AG04449 (cell line): ENCODE data around the gene GMEB2.

Experiments used
- CTCF ChIA-PET: fragments of 350-600 bp; formaldehyde crosslinking; extraction: SDS; loops from one replicate; lab custom pipeline; 2021; ENCODE audit warnings: antibody characterized with exemption; lab: Yijun Ruan, JAX
- POLR2A ChIA-PET: fragments of 400-600, 350-600 bp; formaldehyde crosslinking; extraction: SDS; loops from one replicate; lab custom pipeline; 2020; ENCODE audit warnings: antibody characterized with exemption, inconsistent platforms; lab: Yijun Ruan, JAX
- DNase-seq: peaks from one replicate; pipeline ENCODE4 v3.0.0-alpha.2; 2010; ENCODE audit warnings: low read depth, low spot score
- H3K4me3 ChIP-seq: 2 replicates; pipeline ENCODE4 v1.5.1; 2011; ENCODE audit warnings: low read depth, mild to moderate bottlenecking, control low read depth, low read length
- CTCF ChIP-seq: IDR thresholded peaks from one replicate; pipeline ENCODE4 v1.5.1; 2011; ENCODE audit warnings: mild to moderate bottlenecking, moderate library complexity, low read length, control low read depth, inconsistent platforms; ENCODE audit not compliant: insufficient read depth; ENCODE audit errors: missing control alignments

GMEB2 gene

GRCh38 chr20:63657937-63658748 lies 31.2 kb upstream of the GMEB2 start, which contains the start of gene RTEL1:
RTEL1 (plus strand) TSS chr20:63658312; CDS start chr20:63659403, 1,091 bp downstream.
- ChIA-PET POLR2A (interaction anchor here (0.6 to 1.9 kb wide), 11 partner anchors 11 to 323 kb away, joined by 3 to 9 read pairs (median 4); partner anchors contain the start of genes GMEB2, PPDPF, PRPF6 and SLC2A4RG), CTCF (interaction anchor here (1.0 to 1.3 kb wide), 2 partner anchors 80 to 121 kb away, joined by 3 to 5 read pairs; partner anchors contain the start of gene PTK6)
- DNase-seq: peak; percentile 38
- peak within 1 kb of the TSS; percentile 88 for H3K4me3 ChIP-seq
- no peak for TF ChIP-seq CTCF

- H3K4me3 ChIP-seq: peak overlapping the region; percentile 88
- CTCF ChIA-PET: interaction anchor here (1.0 to 1.3 kb wide), 2 partner anchors 79 to 120 kb away, joined by 3 to 5 read pairs; partner anchors contain the start of gene PTK6
Measured at GRCh38 chr20:63657260-63657936, 30.5 kb upstream of the GMEB2 start.

GRCh38 chr20:63656451-63656850 lies 29.6 kb upstream of the GMEB2 start:
- CTCF ChIA-PET: no interaction called here
- no peak for TF ChIP-seq CTCF
- POLR2A ChIA-PET: no interaction called here

More at GRCh38 chr20:63657260-63657936, 30.5 kb upstream of the GMEB2 start:
- TF ChIP-seq CTCF: no peak
- POLR2A ChIA-PET: interaction anchor here (1.0 to 1.9 kb wide), 5 partner anchors 11 to 299 kb away, joined by 3 to 9 read pairs (median 5); partner anchors contain the start of genes GMEB2 and UCKL1
- no peak for DNase-seq

GRCh38 chr20:63655249-63655648 lies 28.3 kb upstream of the GMEB2 start:
- no peak for DNase-seq
- ChIA-PET CTCF (no interaction called here), POLR2A (no interaction called here)
- H3K4me3 ChIP-seq: no peak overlapping the region
- no peak for TF ChIP-seq CTCF

More at GRCh38 chr20:63656451-63656850, 29.6 kb upstream of the GMEB2 start:
- H3K4me3 ChIP-seq: no peak overlapping the region
- no peak for DNase-seq

GRCh38 chr20:63653974-63654668 lies 27.2 kb upstream of the GMEB2 start:
- no peak for TF ChIP-seq CTCF
- CTCF ChIA-PET: no interaction called here
- H3K4me3 ChIP-seq: no peak overlapping the region; the same call in 1 of the 2 replicates
- POLR2A ChIA-PET: no interaction called here
- DNase-seq: no peak
